Measurements from ENCODE around the gene CELF5.
"Not testable (repeated sequence)": the region's sequence is repeated elsewhere in the genome, so short reads cannot be mapped to it uniquely, and the experiment has no call there.

CELF5 gene

GRCh38 chr19:3208317-3209207, 15.9 kb upstream of the CELF5 start:
- no peak for DNase-seq

- peak; percentile 6 for DNase-seq
These were observed 14.0 kb upstream of the CELF5 start for GRCh38 chr19:3210347-3211017.

DNA sequence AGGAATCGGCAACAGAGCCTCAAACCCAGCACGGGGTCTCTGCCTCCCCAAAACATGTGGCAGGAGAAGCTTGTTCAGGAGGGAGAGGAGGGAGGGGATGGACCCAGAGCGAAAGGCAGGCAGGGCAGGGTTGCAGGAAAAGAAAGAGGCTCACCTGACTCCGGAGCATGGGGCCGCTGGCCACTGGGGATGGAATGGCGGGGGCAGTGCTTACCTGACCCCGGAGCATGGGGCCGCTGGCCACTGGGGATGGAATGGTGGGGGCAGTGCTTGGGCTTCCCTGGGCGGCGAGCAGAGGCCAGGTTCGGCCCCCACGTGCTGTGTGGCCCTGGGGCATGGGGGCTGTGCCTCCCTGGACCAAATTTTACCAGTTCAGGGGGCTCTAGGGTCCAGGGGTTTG, 13.3 kb upstream of the CELF5 start:
- DNase-seq: no peak

- DNase-seq: no peak
These were observed 11.3 kb upstream of the CELF5 start for GRCh38 chr19:3213159-3213558.

- no peak for DNase-seq
These were observed 7.6 kb upstream of the CELF5 start for GRCh38 chr19:3216874-3217273.

- DNase-seq: no peak
These were observed 3.9 kb upstream of the CELF5 start for GRCh38 chr19:3220576-3220975.

DNA sequence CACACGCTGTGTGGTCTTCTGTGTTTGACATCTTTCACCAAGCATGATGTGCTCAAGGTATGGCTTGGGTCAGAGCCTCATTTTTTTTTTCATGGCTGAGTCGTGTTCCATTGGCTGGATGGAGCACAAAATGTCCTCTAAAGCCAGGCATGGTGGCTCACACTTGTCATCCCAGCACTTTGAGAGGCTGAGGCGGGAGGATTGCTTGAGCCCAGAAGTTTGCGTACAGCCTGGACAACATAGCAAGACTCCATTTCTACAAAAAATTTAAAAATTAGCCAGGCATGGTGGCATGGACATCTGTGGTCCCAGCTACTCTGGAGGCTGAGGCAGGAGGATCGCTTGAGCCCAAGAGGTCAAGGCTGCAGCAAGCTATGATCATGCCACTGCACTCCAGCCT, 2.9 kb upstream of the CELF5 start:
- DNase-seq: not testable (repeated sequence)

- no peak for DNase-seq
These were observed 1.8 kb upstream of the CELF5 start for GRCh38 chr19:3222709-3223108.

- DNase-seq: no peak
These were observed 666 bp downstream of the CELF5 start for GRCh38 chr19:3225169-3225485.

GRCh38 chr19:3225677-3226093, 1.2 kb downstream of the CELF5 start:
- no peak for DNase-seq

GRCh38 chr19:3227054-3227626, 2.7 kb downstream of the CELF5 start:
- DNase-seq: no peak

DNA sequence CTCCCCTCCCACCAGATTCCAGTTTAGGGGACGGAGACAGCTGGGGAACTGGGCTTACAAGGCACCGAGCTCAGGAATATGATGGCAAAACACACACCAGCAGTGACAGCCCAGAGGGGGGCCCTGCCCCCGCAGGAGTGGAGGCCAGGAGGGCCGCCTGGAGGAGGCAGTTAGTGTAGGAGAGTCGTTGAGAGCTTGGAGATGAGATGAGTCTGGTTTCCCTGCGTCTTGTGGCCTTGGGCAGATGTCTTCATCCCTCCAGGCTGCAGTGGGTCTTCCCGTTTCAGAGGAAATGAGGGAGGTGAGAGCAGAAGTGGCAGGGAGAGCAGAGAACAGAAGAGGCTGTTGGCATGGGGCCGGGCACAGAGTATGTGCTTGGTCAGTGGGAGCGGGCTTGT, 4.9 kb downstream of the CELF5 start:
- DNase-seq: no peak

DNA sequence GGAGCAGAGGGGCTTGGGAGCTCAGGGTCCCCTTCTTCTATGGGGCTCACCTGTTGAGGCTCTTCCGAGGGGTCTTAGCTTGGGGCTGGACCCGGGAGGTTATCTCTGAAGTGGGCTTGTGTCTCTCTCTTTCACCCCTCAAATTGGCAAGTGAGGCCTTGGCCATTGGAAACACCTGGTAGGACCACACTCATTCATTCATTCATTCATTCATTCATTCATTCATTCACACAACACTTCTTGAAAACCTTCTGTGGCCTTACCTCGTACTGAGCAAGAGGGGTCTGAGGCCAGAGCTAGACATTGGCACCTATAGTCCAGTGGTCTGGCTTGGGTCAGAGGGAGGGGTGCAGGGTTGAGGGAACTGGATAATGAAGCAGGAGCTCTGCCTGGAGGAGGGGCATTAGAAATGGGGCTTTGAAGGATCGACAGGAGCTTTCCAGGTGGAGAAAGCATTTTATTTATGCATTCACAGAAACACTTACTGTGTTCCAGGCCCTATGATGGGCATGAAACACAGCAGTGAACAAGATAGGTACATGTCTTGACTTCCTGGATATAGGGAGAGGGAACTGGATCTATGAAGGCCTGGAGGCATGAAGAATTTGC, 5.5 kb downstream of the CELF5 start:
- DNase-seq: no peak

- DNase-seq: no peak
These were observed 6.8 kb downstream of the CELF5 start for GRCh38 chr19:3231288-3231687.

GRCh38 chr19:3233116-3233515, 8.7 kb downstream of the CELF5 start:
- no peak for DNase-seq

DNA sequence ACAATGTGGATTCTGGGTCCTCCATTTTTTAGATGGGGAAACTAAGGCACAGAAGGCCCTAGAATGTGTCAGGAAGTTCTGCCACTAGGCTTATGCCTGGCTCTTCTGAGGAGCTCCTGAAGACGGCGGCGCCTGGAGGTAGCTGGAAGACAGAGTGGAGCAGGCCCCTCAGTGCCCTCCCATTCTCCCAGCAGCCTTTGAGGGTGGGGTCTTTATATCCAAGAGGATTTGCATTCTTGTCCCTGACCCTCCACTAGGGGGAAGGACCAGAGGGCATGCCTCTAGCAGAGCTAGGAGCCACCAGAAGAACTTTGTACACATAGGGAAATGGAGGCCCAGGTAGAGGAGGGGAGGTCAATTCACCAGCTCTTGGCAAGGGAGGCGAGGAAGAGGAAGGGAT, 9.4 kb downstream of the CELF5 start:
- no peak for DNase-seq

DNA sequence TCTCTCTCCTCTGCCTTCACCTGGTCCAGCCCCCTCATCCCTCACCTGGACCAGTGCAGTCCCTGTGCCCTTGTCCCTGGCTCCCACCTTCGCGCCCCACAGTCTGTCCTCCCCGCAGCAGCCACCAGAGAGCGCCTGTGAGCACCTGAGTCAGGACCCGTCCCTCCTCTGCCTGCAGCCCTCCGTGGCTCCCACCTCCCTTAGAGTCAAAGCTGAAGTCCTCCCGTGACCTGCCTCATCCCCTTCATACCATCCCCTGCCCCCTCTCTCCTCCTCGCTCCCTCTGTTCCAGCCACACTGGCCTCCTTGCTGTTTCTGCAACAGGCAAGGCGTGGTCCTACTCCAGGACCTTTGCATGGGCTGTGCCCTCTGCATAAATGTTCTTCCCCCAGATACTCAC, 10.3 kb downstream of the CELF5 start:
- DNase-seq: no peak

GRCh38 chr19:3235604-3236003, 11.1 kb downstream of the CELF5 start:
- not testable (repeated sequence) for DNase-seq

DNA sequence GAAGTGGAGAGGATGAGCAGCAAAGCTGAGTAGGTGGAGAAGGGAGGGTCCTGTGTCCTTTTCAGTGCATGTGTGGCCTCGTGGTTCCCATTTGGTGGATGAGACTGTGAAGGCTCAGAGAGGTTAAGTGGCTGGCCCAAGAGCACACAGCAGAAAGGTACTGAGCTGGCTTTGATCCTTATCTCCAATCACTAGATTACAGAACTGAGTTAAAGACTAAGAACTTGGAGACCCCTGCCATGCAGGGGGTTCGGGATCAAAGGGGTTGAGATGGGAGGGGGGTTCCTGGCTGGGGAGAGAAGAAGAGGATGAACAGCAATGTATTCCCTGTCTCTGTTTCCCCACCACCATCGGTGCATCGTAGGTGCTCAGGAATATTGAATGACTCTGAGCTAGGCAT, 11.8 kb downstream of the CELF5 start:
- no peak for DNase-seq

DNA sequence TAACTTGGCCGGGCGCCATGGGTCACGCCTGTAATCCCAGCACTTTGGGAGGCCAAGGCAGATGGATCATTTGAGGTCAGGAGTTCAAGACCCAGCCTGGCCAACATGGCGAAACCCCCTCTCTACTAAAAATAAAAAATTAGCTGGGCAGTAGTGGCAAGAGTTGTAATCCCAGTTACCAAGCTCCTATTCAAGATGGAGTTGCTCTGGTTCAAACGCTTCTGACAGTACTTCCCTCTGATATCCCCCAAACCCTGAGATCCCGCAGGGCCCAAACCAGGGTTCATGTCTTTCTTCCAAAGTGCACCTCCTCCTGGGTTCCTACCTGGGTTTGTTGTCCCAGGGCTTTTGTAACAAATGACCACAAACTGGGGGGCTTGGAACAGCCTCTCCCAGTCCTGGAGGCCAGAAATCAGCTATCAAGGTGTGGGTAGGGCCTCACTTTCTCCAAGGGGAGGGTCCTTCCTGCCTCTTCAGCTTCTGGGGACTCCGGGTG, 13.7 kb downstream of the CELF5 start:
- DNase-seq: no peak

- DNase-seq: no peak
These were observed 14.9 kb downstream of the CELF5 start for GRCh38 chr19:3239367-3239766.

DNA sequence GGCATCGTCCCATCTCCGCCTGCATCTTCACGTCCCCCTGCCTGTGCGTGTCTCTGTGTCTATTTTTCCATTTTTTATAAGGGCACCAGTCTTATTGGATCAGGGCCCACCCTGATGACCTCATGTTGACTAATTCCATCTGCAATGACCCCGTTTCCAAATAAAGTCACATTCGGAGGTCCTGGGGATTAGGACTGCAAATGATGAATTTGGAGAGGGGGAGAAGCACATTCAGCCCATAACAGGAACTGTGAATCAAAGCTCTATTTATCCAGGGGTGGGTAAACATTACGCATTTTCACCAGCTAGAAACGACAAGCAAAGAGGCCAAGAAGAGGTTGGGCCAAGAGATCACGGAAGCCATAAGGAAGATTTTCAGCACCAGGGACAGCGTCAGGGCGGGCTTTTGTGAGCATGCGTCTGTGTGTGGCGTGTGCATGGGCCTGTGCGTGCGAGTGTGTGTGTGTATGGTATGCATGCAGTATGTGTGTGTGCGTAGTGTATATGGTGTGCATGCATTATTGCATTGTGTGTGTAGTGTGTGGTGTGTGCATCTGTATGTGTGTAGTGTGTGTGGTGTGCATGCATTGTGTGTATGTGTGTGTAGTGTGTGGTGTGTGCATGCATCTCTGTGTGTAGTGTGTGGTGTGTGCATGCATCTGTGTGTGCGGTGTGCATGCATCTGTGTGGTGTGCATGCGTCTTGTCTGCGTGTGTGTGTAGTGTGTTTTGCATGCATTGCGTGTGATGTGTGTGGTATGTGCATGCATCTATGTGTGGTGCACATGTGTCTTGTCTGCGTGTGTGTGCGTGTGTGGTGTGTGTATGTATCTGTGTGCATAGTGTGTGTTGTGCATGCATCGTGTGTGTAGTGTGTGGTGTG, 19.6 kb downstream of the CELF5 start:
- no peak for DNase-seq

- DNase-seq: no peak
These were observed 20.6 kb downstream of the CELF5 start for GRCh38 chr19:3245050-3245449.

Measured in NCI-H1105 treated with DMSO at 0.1 percent for 48 hours (cell line).